ENCODE measurements around the gene MILR1. TPM values are rescaled to one million over a fixed set of nuclear protein-coding genes. Genes with fewer than 3 reads are reported as not detected.

MILR1 gene
- total RNA-seq, 1 donor from 2014 or later = 0.28 TPM

DNA sequence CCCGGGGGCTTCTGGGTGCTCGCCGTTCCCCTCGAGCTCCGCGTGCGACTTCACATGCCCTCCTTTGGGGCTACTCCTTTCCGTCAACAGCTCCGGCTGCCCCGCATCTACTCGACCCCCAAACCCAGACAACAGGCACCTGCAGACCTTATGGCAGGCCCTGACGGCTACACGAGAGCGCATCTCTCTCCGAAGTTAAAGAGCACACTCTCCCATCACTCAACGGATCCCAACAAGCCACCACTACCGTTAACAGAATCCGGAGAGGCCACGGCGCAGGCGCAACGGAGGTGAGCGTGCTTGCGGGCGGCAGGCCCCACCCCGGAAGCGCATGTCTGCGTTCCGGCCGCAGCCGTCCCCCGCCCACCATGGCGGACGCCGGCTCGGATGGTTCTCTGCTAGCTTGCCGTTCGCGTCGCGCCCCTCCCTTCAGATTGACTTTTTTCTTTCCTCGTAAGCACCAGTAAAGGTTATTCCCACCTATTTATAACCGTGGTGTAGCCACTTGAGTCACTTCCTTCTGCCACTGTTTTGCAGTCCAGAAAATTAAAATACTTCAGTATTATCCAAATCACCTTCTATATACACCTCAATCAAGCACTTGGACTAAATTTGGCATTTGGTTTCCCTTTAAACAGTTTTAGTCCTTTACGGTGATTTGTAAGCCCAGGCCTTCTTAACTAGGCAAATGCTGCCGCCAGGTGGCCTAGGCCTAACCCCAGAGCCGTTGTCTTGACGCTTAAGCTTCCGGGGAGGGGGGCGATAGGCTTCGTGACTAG is 48.1 kb downstream of the MILR1 start, which contains the start of gene POLG2:
Gene POLG2, minus strand, starts transcription at position 269 of the 779 bp plus-strand sequence. Its CDS starts 86 bp downstream, at position 183.
- H3K27me3 Mint-ChIP-seq = no peaks in the 10 kb centered on the region
- peak within 1 kb of the TSS; percentile 97 for H3K27ac Mint-ChIP-seq
- no peaks in the 10 kb centered on the region for H3K9me3 Mint-ChIP-seq
- H3K36me3 Mint-ChIP-seq (ENCODE audit: low read depth) = peaks cover 63% of the 10 kb centered on the region
- DNase-seq = peak; percentile 99
- H3K4me3 Mint-ChIP-seq = peak within 1 kb of the TSS; percentile 96
- H3K4me1 Mint-ChIP-seq = peaks cover 63% of the 10 kb centered on the region
- intact Hi-C loops (cut with micrococcal nuclease) = loop anchor here (1.0 kb wide), 1 partner anchor 9 kb away; the partner anchor contains the start of genes CEP95 and DDX5

- peak overlapping the region; percentile 96 for H3K4me3 Mint-ChIP-seq
- no peaks in the 10 kb centered on the region for H3K27me3 Mint-ChIP-seq
- peaks cover 67% of the 10 kb centered on the region for H3K36me3 Mint-ChIP-seq (ENCODE audit: low read depth)
- H3K4me1 Mint-ChIP-seq = peaks cover 66% of the 10 kb centered on the region
- no peaks in the 10 kb centered on the region for H3K9me3 Mint-ChIP-seq
- no peak for DNase-seq
- intact Hi-C loops (cut with micrococcal nuclease) = loop anchor here (1.0 kb wide), 1 partner anchor 9 kb away; the partner anchor contains the start of genes CEP95 and DDX5
- H3K27ac Mint-ChIP-seq = peak overlapping the region; percentile 97
Observed at GRCh38 chr17:64497565-64498035, 48.7 kb downstream of the MILR1 start.

DNA sequence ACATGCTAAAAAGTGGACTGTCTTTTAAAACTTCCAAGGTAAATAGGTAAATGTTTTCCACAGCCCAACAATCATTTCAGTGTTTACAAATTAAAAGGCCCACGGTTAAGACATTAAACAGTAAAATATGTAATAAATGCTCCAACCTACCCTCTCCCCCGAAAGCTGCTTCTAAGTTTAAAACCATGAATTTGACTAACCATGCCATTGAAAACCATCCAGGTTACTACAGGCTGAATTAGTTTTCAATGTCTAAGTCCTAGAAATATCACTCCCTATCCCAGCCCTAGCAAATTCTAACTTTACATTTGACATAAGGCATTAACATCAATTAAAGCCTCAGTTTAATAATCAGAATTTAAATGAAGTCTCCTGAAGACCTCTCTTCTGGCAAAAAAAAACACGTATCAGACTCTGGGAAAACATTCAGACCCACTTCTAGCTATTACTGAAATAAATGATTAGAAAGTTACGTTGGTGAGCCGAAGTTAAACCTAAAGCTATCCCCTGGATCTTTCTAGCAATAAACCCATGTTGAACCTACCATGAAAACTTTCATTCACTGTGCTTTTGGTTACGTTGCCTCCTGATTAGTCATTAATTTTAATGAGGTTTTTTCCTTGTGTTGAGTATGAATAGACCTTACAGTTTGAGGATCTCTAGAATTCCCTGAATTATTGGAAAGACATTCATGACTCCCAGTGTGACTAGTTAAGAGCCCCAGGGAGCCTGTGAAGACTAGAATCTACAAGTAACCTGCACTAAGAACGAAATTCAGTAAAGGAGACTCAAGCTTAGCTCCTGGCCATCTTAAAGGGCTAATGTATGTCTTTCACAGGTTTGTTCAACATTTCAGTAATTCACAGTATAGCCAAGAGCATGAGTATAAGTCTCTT is 49.6 kb downstream of the MILR1 start:
- intact Hi-C loops (cut with micrococcal nuclease) = no loop called here
- peak overlapping the region; percentile 97 for H3K27ac Mint-ChIP-seq
- H3K4me3 Mint-ChIP-seq = peak overlapping the region; percentile 60
- peaks cover 69% of the 10 kb centered on the region for H3K4me1 Mint-ChIP-seq
- peaks cover 73% of the 10 kb centered on the region for H3K36me3 Mint-ChIP-seq (ENCODE audit: low read depth)
- peak; percentile 62 for DNase-seq
- H3K27me3 Mint-ChIP-seq = no peaks in the 10 kb centered on the region
- H3K9me3 Mint-ChIP-seq = no peaks in the 10 kb centered on the region

GRCh38 chr17:64499805-64500486 is 51.0 kb downstream of the MILR1 start:
- peak overlapping the region; percentile 56 for H3K27ac Mint-ChIP-seq
- peak; percentile 58 for DNase-seq
- no peak overlapping the region for H3K4me3 Mint-ChIP-seq
- peaks cover 67% of the 10 kb centered on the region for H3K4me1 Mint-ChIP-seq
- peaks cover 76% of the 10 kb centered on the region for H3K36me3 Mint-ChIP-seq (ENCODE audit: low read depth)
- no peaks in the 10 kb centered on the region for H3K9me3 Mint-ChIP-seq
- intact Hi-C loops (cut with micrococcal nuclease) = loop anchor here (10.0 kb wide), 2 partner anchors 475 kb away; partner anchors contain the start of gene ICAM2
- no peaks in the 10 kb centered on the region for H3K27me3 Mint-ChIP-seq

DNA sequence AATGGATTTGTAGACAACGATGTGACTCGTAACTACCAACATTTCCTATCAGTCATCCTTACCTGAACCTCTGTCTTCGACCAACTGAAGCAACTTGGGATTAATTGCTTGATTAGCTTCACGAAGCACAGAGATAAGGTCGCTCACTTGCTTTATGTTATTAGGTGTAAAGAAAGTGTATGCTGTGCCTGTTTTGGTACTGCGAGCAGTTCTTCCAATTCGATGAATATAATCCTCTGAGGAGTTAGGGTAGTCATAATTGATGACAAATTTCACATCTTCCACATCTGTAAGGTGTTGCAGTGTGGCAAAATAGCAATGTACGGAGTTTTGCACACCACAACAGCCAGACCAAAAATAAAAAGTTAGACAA is 51.6 kb downstream of the MILR1 start:
- peaks cover 70% of the 10 kb centered on the region for H3K4me1 Mint-ChIP-seq

DNA sequence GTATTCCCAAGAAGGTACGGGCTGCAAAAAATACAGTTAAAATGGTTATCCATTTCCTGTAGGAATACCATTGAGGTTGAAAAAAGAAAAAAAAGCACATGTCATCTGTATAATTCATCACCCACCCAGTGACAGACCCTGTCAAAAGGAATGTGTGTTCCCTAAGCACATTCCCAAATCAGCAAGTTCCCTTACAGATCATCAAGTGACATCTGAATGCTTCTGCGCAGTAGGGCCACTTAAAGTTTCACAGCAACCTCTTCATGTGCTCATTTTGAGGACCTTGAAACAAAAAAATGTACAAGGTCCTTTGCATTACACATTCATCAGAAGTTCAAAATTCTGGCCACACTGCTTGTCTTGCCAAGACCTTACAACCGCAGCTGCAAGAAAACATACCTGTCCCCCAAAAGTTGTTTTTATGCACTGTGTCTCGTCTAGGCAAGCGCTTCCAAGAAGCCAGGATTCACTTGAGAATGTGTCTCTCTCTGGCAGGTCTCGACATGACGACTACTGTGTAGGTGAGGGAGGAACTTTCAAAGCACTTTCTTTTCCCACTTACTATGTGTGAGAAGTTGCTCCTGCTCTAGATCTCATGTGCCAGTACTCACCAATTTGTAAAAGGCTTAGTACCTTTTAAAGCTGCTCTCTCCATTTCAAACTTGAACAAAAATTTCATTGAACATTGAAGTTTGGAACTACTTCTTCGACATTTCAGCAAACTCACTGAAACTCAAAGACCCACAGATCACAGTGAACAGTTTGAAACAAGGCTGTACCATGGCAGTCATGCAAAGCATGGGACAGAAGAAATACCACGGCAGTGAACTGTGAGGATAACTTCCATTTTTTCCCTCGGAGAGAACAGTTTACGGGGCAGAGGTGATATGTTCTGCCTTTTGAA is 52.2 kb downstream of the MILR1 start:
- intact Hi-C loops (cut with micrococcal nuclease) = loop anchor here (10.0 kb wide), 2 partner anchors 474 to 476 kb away; partner anchors contain the start of gene ICAM2
- peak; percentile 64 for DNase-seq
- Mint-ChIP-seq H3K4me3 (no peak overlapping the region), H3K4me1 (peaks cover 69% of the 10 kb centered on the region), H3K27ac (peak overlapping the region; percentile 42), H3K27me3 (no peaks in the 10 kb centered on the region), H3K9me3 (no peaks in the 10 kb centered on the region), H3K36me3 (ENCODE audit: low read depth) (peaks cover 86% of the 10 kb centered on the region)

More for the DNA sequence above, 51.6 kb downstream of the MILR1 start:
- no peak overlapping the region for H3K4me3 Mint-ChIP-seq
- peak; percentile 60 for DNase-seq
- no peaks in the 10 kb centered on the region for H3K9me3 Mint-ChIP-seq
- no peaks in the 10 kb centered on the region for H3K27me3 Mint-ChIP-seq
- peaks cover 80% of the 10 kb centered on the region for H3K36me3 Mint-ChIP-seq (ENCODE audit: low read depth)
- peak overlapping the region; percentile 56 for H3K27ac Mint-ChIP-seq
- intact Hi-C loops (cut with micrococcal nuclease) = loop anchor here (10.0 kb wide), 2 partner anchors 474 to 476 kb away; partner anchors contain the start of gene ICAM2

DNA sequence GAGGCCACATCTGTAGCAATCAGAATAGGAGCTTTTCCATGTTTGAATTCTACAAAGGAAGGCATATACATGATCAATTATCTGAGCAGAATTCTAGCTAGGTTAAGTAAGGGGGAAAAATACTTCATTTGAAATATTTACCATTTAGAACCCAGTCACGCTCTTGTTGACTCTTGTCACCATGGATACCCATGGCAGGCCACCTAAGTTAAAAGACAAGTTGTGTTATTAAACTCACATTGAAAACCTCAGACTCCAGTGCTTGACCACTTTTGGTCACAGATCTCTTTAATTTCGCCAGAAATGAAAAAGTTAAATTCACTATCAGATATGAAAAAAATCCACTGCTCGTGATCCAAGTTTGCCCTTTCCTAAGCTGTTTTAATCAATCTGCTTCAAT is 53.1 kb downstream of the MILR1 start:
- no peak overlapping the region for H3K4me3 Mint-ChIP-seq
- H3K27ac Mint-ChIP-seq = peak overlapping the region; percentile 10
- intact Hi-C loops (cut with micrococcal nuclease) = loop anchor here (10.0 kb wide), 2 partner anchors 473 to 477 kb away; partner anchors contain the start of gene ICAM2
- no peaks in the 10 kb centered on the region for H3K9me3 Mint-ChIP-seq
- peaks cover 86% of the 10 kb centered on the region for H3K36me3 Mint-ChIP-seq (ENCODE audit: low read depth)
- no peaks in the 10 kb centered on the region for H3K27me3 Mint-ChIP-seq
- DNase-seq = no peak
- H3K4me1 Mint-ChIP-seq = peaks cover 67% of the 10 kb centered on the region

GRCh38 chr17:64502809-64503208 is 53.9 kb downstream of the MILR1 start:
- Mint-ChIP-seq H3K9me3 (no peaks in the 10 kb centered on the region), H3K36me3 (ENCODE audit: low read depth) (peaks cover 83% of the 10 kb centered on the region), H3K4me1 (peaks cover 63% of the 10 kb centered on the region), H3K4me3 (peak overlapping the region; percentile 62), H3K27me3 (no peaks in the 10 kb centered on the region), H3K27ac (peak overlapping the region; percentile 54)
- no peak for DNase-seq
- intact Hi-C loops (cut with micrococcal nuclease) = loop anchor here (10.0 kb wide), 2 partner anchors 472 to 478 kb away; partner anchors contain the start of gene ICAM2

DNA sequence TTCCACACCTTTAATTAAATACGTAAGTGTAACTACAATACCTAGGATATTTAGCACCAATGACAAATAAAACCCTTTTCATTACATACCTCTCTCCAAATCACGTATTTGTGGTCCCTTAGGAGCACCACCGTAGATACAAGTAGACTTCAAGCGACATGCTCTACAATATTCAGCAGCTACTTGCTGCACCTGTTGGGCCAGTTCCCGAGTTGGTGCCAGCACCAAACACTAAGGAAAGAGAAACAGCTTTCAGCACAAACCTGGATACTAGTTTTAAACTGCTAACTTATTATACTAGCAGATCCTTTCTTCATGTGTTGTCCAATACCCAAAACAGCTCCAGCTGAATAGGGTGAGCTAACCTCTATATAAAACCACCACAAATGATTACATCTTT is 54.4 kb downstream of the MILR1 start:
- DNase-seq = peak; percentile 61
- Mint-ChIP-seq H3K4me3 (peak overlapping the region; percentile 62), H3K27me3 (no peaks in the 10 kb centered on the region), H3K27ac (peak overlapping the region; percentile 27), H3K9me3 (no peaks in the 10 kb centered on the region), H3K4me1 (peaks cover 60% of the 10 kb centered on the region), H3K36me3 (ENCODE audit: low read depth) (peaks cover 81% of the 10 kb centered on the region)
- intact Hi-C loops (cut with micrococcal nuclease) = loop anchor here (10.0 kb wide), 2 partner anchors 471 to 479 kb away; partner anchors contain the start of gene ICAM2

GRCh38 chr17:64503821-64504768 is 55.2 kb downstream of the MILR1 start:
- Mint-ChIP-seq H3K27me3 (no peaks in the 10 kb centered on the region), H3K4me1 (peaks cover 59% of the 10 kb centered on the region), H3K27ac (peak overlapping the region; percentile 100), H3K4me3 (peak overlapping the region; percentile 99), H3K36me3 (ENCODE audit: low read depth) (peaks cover 78% of the 10 kb centered on the region), H3K9me3 (no peaks in the 10 kb centered on the region)
- no peak for DNase-seq
- intact Hi-C loops (cut with micrococcal nuclease) = loop anchor here (10.0 kb wide), 2 partner anchors 471 to 479 kb away; partner anchors contain the start of gene ICAM2

GRCh38 chr17:64504769-64505339 is 55.9 kb downstream of the MILR1 start:
- Mint-ChIP-seq H3K27me3 (no peaks in the 10 kb centered on the region), H3K4me3 (peak overlapping the region; percentile 99), H3K27ac (peak overlapping the region; percentile 100), H3K4me1 (peaks cover 57% of the 10 kb centered on the region), H3K9me3 (no peaks in the 10 kb centered on the region), H3K36me3 (ENCODE audit: low read depth) (peaks cover 72% of the 10 kb centered on the region)
- DNase-seq = peak; percentile 61
- intact Hi-C loops (cut with micrococcal nuclease) = loop anchor here (1.0 to 10.0 kb wide), 6 partner anchors 97 to 662 kb away; partner anchors contain the start of genes ERN1 and ICAM2

Data from activated CD4-positive, alpha-beta T cell treated with anti-CD3 and anti-CD28 coated beads, Interleukin-2, amount 10 ng/mL, durations not matched to agents 24 days and 14 days (primary cell).